CD4-positive, alpha-beta T cell treated with Interleukin-21 for 1 hour (primary cell): ENCODE data around the gene RBM20.
"Not testable (repeated sequence)": the region's sequence is repeated elsewhere in the genome, so short reads cannot be mapped to it uniquely, and the experiment has no call there.

ENCODE experiments used
- DNase-seq: peaks from one replicate; pipeline ENCODE4 v3.0.0-alpha.2; 2020

Gene RBM20

GRCh38 chr10:110625951-110626855 lies 17.9 kb upstream of the RBM20 start:
- no peak for DNase-seq

- no peak for DNase-seq
These were observed 16.0 kb upstream of the RBM20 start for GRCh38 chr10:110628161-110628560.

- no peak for DNase-seq
These were observed 14.4 kb upstream of the RBM20 start for GRCh38 chr10:110629680-110630191.

- no peak for DNase-seq
These were observed 12.2 kb upstream of the RBM20 start for GRCh38 chr10:110631934-110632333.

- DNase-seq = no peak
These were observed 11.4 kb upstream of the RBM20 start for GRCh38 chr10:110632591-110633215.

GRCh38 chr10:110634527-110635209 lies 9.5 kb upstream of the RBM20 start:
- no peak for DNase-seq

- no peak for DNase-seq
These were observed 7.6 kb upstream of the RBM20 start for GRCh38 chr10:110636572-110636931.

- no peak for DNase-seq
These were observed 7.1 kb upstream of the RBM20 start for GRCh38 chr10:110636932-110637557.

- DNase-seq = no peak
These were observed 6.5 kb upstream of the RBM20 start for GRCh38 chr10:110637558-110638053.

GRCh38 chr10:110638319-110638718 lies 5.8 kb upstream of the RBM20 start:
- no peak for DNase-seq

GRCh38 chr10:110639046-110639445 lies 5.1 kb upstream of the RBM20 start:
- not testable (repeated sequence) for DNase-seq

- not testable (repeated sequence) for DNase-seq
These were observed 4.3 kb upstream of the RBM20 start for GRCh38 chr10:110639858-110640257.

GRCh38 chr10:110641256-110641655 lies 2.9 kb upstream of the RBM20 start:
- DNase-seq = peak; percentile 13

GRCh38 chr10:110642204-110643034 lies 1.7 kb upstream of the RBM20 start:
- DNase-seq = no peak

GRCh38 chr10:110643035-110643652 lies 992 bp upstream of the RBM20 start:
- DNase-seq = no peak

- DNase-seq = no peak
These were observed 694 bp downstream of the RBM20 start for GRCh38 chr10:110644598-110645462.

- no peak for DNase-seq
These were observed 2.4 kb downstream of the RBM20 start for GRCh38 chr10:110646417-110647135.

GRCh38 chr10:110647136-110647430 lies 2.9 kb downstream of the RBM20 start:
- DNase-seq = no peak

- DNase-seq = no peak
These were observed 4.7 kb downstream of the RBM20 start for GRCh38 chr10:110648692-110649346.
